Small intestine (tissue), 7 donors: ENCODE measurements around the gene CHMP2A. TPM values are rescaled to one million over a fixed set of nuclear protein-coding genes. Genes with fewer than 3 reads are reported as not detected.

Experiments
- DNase-seq, 2 donors: peaks; one replicate each; pipeline versions ENCODE4 v3.0.0 to v3.0.0-alpha.2; 2013
- FAIRE-seq: peaks from 2 replicates; lab custom pipeline; 2012; peaks lifted over from hg19 to GRCh38; lab: Jason Lieb, UNC
- H3K27ac ChIP-seq, 3 donors: one replicate each; pipeline ENCODE4 v1.5.1; 2013; ENCODE audit warnings: low read length in 2 of 3, mild to moderate bottlenecking in 2 of 3, control low read depth in 1 of 3, inconsistent platforms in 1 of 3, low read depth in 1 of 3, moderate library complexity in 1 of 3
- H3K27me3 ChIP-seq, 3 donors: one replicate each; pipeline ENCODE4 v1.6.1; 2013; ENCODE audit warnings: low read length in 3 of 3, inconsistent platforms in 1 of 3; ENCODE audit not compliant: control insufficient read depth in 3 of 3, insufficient read depth in 3 of 3
- H3K36me3 ChIP-seq, 3 donors: one replicate each; pipeline ENCODE4 v1.6.1; 2013; ENCODE audit warnings: low read length in 3 of 3, inconsistent platforms in 1 of 3, low read depth in 1 of 3, mild to moderate bottlenecking in 1 of 3, moderate library complexity in 1 of 3; ENCODE audit not compliant: control insufficient read depth in 3 of 3, insufficient read depth in 2 of 3
- H3K4me1 ChIP-seq, 3 donors: one replicate each; pipeline ENCODE4 v1.6.1; 2013; ENCODE audit warnings: low read length in 2 of 3, inconsistent platforms in 1 of 3, low read depth in 1 of 3, mild to moderate bottlenecking in 1 of 3, moderate library complexity in 1 of 3; ENCODE audit not compliant: control insufficient read depth in 3 of 3, insufficient read depth in 2 of 3
- H3K4me3 ChIP-seq, 3 donors: one replicate each; pipeline ENCODE4 v1.5.1; 2013; ENCODE audit warnings: low read length in 3 of 3, control low read depth in 1 of 3, inconsistent platforms in 1 of 3, low read depth in 1 of 3, mild to moderate bottlenecking in 1 of 3, moderate library complexity in 1 of 3
- H3K9me3 ChIP-seq, 2 donors: one replicate each; pipeline ENCODE4 v1.6.1; 2013; ENCODE audit warnings: low read depth in 1 of 2, low read length in 1 of 2; ENCODE audit not compliant: control insufficient read depth in 2 of 2, insufficient read depth in 1 of 2
- WGBS, 3 donors: extraction: QIAGEN DNeasy Blood & Tissue Kit; methylation state at CpG; one replicate each; pipeline ENCODE4 v1.1.7; 2013; 5-methylcytosine and 5-hydroxymethylcytosine counted together
- polyA plus RNA-seq, 4 donors: library from polyadenylated mRNA; stranded (reverse) in 3 of 4; unstranded in 1 of 4; fragments of 200-250 nt in 3 of 4; fragments of 120-200 nt in 1 of 4; gene quantifications; one replicate each; pipeline versions ENCODE4 v1.2.1 to v1.2.3, GENCODE V29; 2013
- donor health status: healthy with polysubstance abuse.
- donor health status: control.
- donor health status: control.
- donor health status: Bipolar disorder and iron deficiency.
- donor health status: healthy.

CHMP2A gene
- polyA plus RNA-seq, 4 donors = 131 to 384 (median 235) TPM

DNA sequence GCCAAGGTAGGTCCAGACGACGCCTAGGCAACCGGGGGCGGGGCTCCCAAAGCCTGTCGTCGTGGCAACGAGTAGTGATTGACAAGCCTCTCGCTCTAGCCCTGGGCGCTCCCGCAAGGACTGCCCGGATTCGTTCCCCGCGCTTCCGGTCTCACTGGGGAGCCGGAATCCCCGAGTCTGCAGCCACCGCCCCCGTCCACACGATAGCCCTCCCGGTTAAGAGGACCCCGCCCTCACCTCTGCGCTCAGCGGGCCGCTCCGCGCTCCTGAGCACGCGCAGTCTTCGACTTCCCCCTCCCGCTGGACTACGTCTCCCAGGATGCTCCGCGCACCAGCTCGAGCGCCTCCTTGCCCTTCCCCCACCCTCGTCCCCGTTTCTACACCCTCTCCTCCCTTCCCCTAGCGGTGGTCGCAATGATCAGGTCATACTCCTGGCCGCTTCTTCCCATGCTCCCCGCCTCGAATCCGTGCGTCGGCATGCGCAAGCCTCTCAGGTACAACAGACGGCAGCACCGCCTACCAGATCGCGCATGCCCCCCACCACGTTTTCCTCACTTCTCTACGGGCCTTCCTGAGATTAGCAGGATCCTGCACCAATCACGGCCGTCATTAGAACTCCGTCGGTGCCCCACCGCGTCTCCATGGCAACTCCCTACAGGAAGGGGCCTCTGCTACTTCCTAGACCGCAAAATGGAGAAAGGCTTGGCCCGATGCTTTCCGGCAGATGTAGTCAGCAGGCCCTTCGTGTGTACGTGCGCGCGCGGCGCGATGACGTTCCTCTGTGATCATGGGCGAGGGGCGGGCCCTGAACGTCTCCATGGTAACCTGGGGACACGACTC is 18.1 kb upstream of the CHMP2A start, which contains the start of gene MZF1:
MZF1 (minus strand) TSS at position 518 of the 840 bp plus-strand sequence. CDS start 1,946 bp downstream, outside the sequence.
- peaks cover 0 to 35% (median 0%) of the 10 kb centered on the region in 3 donors for H3K36me3 ChIP-seq
- no peak for FAIRE-seq
- peak; percentile 100 for DNase-seq
- H3K27ac ChIP-seq = peak within 1 kb of the TSS; percentile 86 to 98 (median 95)
- H3K4me3 ChIP-seq = peak within 1 kb of the TSS; percentile 49 to 66 (median 63)
- peaks cover 2 to 15% (median 5%) of the 10 kb centered on the region in 3 donors for H3K4me1 ChIP-seq
- WGBS, 3 donors = 0 to 1% (median 1%) methylated on average over 72 to 75 of the region's 75 CpGs
- no peaks in the 10 kb centered on the region for H3K27me3 ChIP-seq
- H3K9me3 ChIP-seq = no peaks in the 10 kb centered on the region

DNA sequence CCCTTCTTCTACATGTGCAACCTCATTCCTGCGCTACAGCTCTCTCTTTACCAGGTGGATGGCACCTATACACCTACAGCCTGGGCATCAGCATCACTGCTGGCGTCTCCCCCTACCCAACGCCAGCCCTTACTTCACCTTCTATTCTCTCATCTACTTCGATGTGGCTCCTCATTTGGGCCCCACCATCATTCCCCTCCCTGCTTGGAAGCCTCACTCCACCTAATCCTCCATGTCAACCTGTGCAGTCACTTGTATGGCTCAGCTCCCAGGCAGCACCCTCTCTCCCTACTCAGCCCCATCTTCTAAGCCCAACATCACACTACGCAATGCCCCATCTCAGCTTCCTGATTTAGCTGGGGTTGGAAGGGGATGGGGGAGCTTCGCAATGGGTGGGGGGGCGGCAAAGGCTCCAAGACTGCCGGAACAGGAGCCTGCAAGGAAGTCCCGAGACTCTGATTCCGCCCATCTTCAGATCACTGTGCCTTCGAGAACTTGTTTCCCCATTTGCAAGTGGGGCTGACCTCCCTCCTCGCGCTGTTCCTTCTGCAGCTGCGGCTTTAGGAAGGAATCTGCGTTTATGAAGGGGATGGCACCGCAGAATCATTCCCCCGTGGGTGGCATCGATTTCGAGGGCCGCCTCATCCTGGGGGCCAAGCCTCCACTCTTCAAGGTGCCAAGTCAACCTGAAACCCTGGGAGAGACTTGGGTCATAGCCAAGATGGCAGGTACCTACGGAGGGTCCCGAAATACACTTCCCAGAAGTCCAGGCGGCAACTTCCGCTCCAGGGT is 17.3 kb upstream of the CHMP2A start:
- FAIRE-seq (no peak), DNase-seq (no peak)
- Histone ChIP-seq H3K27ac (peak overlapping the region; percentile 86 to 98 (median 95)), H3K9me3 (no peaks in the 10 kb centered on the region), H3K27me3 (no peaks in the 10 kb centered on the region), H3K4me3 (peak overlapping the region; percentile 49 to 66 (median 63)), H3K4me1 (peaks cover 2 to 15% (median 5%) of the 10 kb centered on the region in 3 donors), H3K36me3 (peaks cover 0 to 37% (median 3%) of the 10 kb centered on the region in 3 donors)
- 43 to 55% (median 51%) methylated on average over 20 to 24 of the region's 24 CpGs for WGBS, 3 donors

DNA sequence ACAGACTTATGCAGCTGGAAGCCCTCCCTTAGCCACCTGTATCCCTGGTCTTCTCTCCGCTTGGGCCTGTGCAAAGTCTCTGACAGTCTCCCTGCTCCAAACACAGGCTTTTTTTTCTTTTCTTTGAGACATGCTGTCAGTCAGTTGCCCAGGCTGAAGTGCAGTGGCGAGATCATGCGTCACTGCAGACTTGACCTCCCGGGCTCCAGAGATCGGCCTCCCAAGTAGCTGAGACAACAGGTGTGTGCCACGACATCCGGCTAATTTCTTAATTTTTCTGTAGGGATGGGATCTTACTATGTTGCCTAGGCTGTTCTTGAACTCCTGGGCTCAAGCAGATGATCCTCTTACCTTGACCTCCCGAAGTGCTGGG is 16.7 kb upstream of the CHMP2A start:
- WGBS, 3 donors = 95 to 97% (median 96%) methylated on average over 8 of the region's 8 CpGs
- no peak for DNase-seq

DNA sequence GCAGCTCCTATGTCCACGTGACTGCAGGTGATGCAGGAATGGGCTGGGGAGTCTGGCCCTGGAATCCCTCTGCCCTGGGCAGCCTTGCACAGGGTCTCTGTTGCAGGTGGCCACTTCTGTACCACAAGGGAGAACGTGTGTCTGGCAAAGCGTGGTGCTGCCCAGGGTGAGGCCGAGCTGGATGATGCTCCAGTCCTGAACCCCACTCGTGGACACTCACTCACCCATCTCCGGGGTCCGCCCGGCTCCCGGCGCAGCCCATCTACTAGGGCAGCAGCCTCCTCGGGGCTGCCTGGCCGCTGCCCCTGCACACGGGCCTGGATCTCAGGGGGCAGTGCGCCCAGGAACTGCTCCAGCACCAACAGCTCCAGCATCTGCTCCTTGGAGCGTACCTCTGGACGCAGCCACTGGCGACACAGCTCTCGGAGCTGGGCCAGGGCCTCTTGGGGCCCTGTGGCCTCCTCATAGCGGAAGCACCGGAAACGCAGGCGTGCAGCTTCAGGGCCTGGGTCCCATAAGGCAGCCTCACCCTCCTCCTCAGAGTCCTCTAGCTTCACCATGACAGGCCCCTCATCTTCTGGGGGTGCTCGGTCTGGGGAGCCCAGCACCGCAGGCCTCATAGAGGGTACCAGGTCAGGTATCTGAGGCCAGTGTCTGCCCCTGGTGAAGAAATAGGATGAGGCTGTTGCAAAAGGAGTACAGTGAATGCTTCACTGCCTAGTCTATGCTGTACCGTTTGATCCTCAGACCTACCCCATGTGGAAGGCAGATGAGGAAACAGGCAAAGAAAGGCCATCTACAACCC is 16.1 kb upstream of the CHMP2A start:
- FAIRE-seq = no peak
- Histone ChIP-seq H3K27ac (no peak overlapping the region), H3K4me1 (peaks cover 2 to 15% (median 5%) of the 10 kb centered on the region in 3 donors), H3K9me3 (no peaks in the 10 kb centered on the region), H3K27me3 (no peaks in the 10 kb centered on the region), H3K4me3 (no peak overlapping the region), H3K36me3 (peaks cover 0 to 45% (median 3%) of the 10 kb centered on the region in 3 donors)
- 92 to 94% (median 93%) methylated on average over 25 of the region's 25 CpGs for WGBS, 3 donors
- no peak for DNase-seq

More for the DNA sequence above, 16.7 kb upstream of the CHMP2A start:
- Histone ChIP-seq H3K4me3 (no peak overlapping the region), H3K36me3 (peaks cover 0 to 44% (median 3%) of the 10 kb centered on the region in 3 donors), H3K27me3 (no peaks in the 10 kb centered on the region), H3K4me1 (peaks cover 2 to 15% (median 5%) of the 10 kb centered on the region in 3 donors), H3K9me3 (no peaks in the 10 kb centered on the region), H3K27ac (no peak overlapping the region)
- FAIRE-seq = no peak

DNA sequence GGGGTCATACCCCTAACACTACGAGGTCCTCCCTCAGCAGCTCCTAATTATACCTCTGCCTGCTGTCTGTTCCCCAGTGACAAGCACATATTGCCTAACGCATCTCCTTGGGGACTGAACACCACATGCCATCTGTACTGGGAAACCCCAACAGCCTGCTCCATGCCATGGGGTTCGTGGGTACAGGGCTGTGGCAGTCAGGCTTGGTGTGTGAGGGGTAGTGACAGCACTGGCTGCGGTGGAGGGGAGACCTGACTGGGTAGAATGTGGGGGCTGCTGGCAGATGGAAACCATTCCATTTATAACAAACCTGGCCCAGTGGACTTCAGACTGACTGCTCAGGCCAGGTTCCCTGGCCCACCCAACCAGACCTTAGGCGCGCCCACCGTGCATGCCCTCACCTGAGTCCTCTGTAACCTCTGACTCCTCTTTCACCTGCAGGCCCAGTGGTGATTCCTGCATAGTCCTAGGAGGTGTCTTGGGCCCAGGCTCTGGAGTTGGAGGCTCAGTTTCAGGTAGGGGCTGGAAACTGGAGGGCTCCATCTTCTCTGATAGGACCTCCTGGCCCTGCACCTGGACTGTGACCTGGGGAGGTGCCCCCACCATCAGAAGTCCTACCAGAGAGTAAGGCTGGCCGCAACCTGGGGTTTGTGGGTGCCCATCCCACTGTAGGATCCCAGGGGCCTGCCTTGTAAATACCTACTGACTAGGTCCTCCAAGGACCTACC is 15.2 kb upstream of the CHMP2A start:
- Histone ChIP-seq H3K4me1 (peaks cover 2 to 15% (median 5%) of the 10 kb centered on the region in 3 donors), H3K4me3 (no peak overlapping the region), H3K27me3 (no peaks in the 10 kb centered on the region), H3K27ac (no peak overlapping the region), H3K36me3 (peaks cover 0 to 45% (median 3%) of the 10 kb centered on the region in 3 donors), H3K9me3 (no peaks in the 10 kb centered on the region)
- WGBS, 3 donors = 80 to 88% (median 87%) methylated on average over 8 of the region's 8 CpGs
- no peak for FAIRE-seq
- DNase-seq = no peak

DNA sequence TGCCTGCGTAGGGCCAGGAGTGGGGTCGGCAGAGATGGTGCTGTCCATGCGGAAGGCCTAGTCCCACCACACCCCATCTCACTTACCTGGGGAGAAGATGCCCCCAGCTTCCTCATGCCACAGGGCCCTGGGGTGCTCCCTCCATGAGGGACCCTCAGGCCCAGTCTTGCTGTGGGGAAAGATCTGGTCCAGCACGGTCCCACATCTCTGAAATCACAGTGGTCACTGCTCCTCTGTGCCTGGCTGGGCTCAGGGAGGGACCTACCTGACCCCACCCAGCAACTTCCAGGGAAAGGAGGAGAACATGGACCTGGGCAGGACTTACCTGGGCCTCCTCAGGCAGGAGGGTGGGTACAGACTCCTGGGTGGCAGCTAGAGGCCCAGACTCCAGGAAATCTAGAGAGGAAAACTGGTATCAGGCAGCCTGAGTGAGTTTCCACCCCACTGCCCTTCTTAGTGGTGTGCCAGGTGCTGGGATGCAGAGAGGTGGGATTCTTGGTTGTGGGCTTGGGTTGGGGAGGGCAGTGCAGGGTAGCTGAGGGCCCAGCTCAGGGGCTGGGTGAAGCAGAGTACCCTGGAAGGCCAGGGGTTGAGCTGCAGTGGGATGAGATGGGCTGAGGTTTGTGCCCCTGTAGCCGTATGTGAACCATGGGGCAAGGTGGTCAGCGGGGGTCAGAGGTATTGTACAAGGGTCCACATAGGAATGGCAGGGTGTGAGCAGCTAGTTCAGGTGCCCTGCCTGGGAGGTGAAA is 14.5 kb upstream of the CHMP2A start:
- DNase-seq (no peak), FAIRE-seq (no peak)
- no peak overlapping the region for H3K4me3 ChIP-seq
- H3K27ac ChIP-seq = no peak overlapping the region
- no peaks in the 10 kb centered on the region for H3K27me3 ChIP-seq
- H3K36me3 ChIP-seq = peaks cover 0 to 45% (median 3%) of the 10 kb centered on the region in 3 donors
- H3K4me1 ChIP-seq = peaks cover 2 to 15% (median 5%) of the 10 kb centered on the region in 3 donors
- whole genome bisulfite sequencing, 3 donors = 94 to 95% (median 95%) methylated on average over 6 of the region's 6 CpGs
- H3K9me3 ChIP-seq = no peaks in the 10 kb centered on the region
